Renal cortical epithelial cell (primary cell): Measurements from ENCODE around the gene SERPINA12. TPM values are rescaled to one million over a fixed set of nuclear protein-coding genes. Genes with fewer than 3 reads are reported as not detected.

ENCODE experiments used
- DNase-seq: peaks from one replicate; pipeline ENCODE4 v3.0.0-alpha.2; 2011; ENCODE audit warnings: low read depth
- total RNA-seq: library from RNA; depleted of rRNA; stranded (reverse); fragments of >200 nt; gene quantifications from 2 replicates; pipeline ENCODE4 v1.2.3, GENCODE V29; 2014

The SERPINA12 gene
- total RNA-seq, 1 donor from 2014 or later, result not detected

GRCh38 chr14:94466706-94467370 lies 42.4 kb downstream of the SERPINA12 start:
- no peak for DNase-seq

- no peak for DNase-seq
These were observed 44.2 kb downstream of the SERPINA12 start for GRCh38 chr14:94465042-94465441.

- no peak for DNase-seq
These were observed 45.0 kb downstream of the SERPINA12 start for GRCh38 chr14:94464290-94464689.

- no peak for DNase-seq
These were observed 46.3 kb downstream of the SERPINA12 start for GRCh38 chr14:94462763-94463572.

- no peak for DNase-seq
These were observed 47.1 kb downstream of the SERPINA12 start for GRCh38 chr14:94462219-94462551.

- DNase-seq, result no peak
These were observed 47.6 kb downstream of the SERPINA12 start for GRCh38 chr14:94461526-94462218.

GRCh38 chr14:94460631-94461416 lies 48.4 kb downstream of the SERPINA12 start:
- no peak for DNase-seq

GRCh38 chr14:94458558-94459205 lies 50.6 kb downstream of the SERPINA12 start:
- no peak for DNase-seq

- DNase-seq, result no peak
These were observed 51.2 kb downstream of the SERPINA12 start for GRCh38 chr14:94458096-94458495.

- DNase-seq, result no peak
These were observed 53.3 kb downstream of the SERPINA12 start for GRCh38 chr14:94455928-94456327.

GRCh38 chr14:94451826-94452225 lies 57.4 kb downstream of the SERPINA12 start:
- DNase-seq, result no peak

GRCh38 chr14:94451091-94451771 lies 58.0 kb downstream of the SERPINA12 start:
- DNase-seq, result no peak

GRCh38 chr14:94450722-94451090 lies 58.6 kb downstream of the SERPINA12 start:
- no peak for DNase-seq

- no peak for DNase-seq
These were observed 59.3 kb downstream of the SERPINA12 start for GRCh38 chr14:94449930-94450329.

GRCh38 chr14:94448071-94448808 lies 61.0 kb downstream of the SERPINA12 start:
- no peak for DNase-seq

- DNase-seq, result no peak
These were observed 62.1 kb downstream of the SERPINA12 start for GRCh38 chr14:94447206-94447605.

- no peak for DNase-seq
These were observed 63.1 kb downstream of the SERPINA12 start for GRCh38 chr14:94446126-94446525.

- DNase-seq, result no peak
These were observed 64.3 kb downstream of the SERPINA12 start for GRCh38 chr14:94445003-94445402.

- DNase-seq, result no peak
These were observed 67.6 kb downstream of the SERPINA12 start for GRCh38 chr14:94441531-94442205.

- DNase-seq, result no peak
These were observed 68.1 kb downstream of the SERPINA12 start for GRCh38 chr14:94441130-94441529.
